Prostate gland (tissue), 2 donors: Measurements from ENCODE around the gene ATP2C2.

Experiments
- POLR2A ChIP-seq: fragments of 450-650 bp; IDR thresholded peaks from one replicate; pipeline ENCODE4 v1.6.1; 2016; ENCODE audit warnings: antibody characterized with exemption, mild to moderate bottlenecking
- POLR2AphosphoS5 ChIP-seq: sonication (generic); formaldehyde crosslinking; IDR thresholded peaks from one replicate; pipeline ENCODE4 v1.6.1; 2017; ENCODE audit warnings: antibody characterized with exemption
- TF ChIP-seq, protein P1 (sequence below), 4 experiments: fragments of 200-600 bp in 2 of 4; fragments of 450-650 bp in 2 of 4; sonication (generic) in 2 of 4; IDR thresholded peaks; 1 replicate in 3 of 4; 2 replicates in 1 of 4; pipeline ENCODE4 v1.5.1; 2016 to 2019; ENCODE audit warnings: antibody characterized with exemption in 4 of 4, mild to moderate bottlenecking in 2 of 4, moderate library complexity in 2 of 4

DNA sequence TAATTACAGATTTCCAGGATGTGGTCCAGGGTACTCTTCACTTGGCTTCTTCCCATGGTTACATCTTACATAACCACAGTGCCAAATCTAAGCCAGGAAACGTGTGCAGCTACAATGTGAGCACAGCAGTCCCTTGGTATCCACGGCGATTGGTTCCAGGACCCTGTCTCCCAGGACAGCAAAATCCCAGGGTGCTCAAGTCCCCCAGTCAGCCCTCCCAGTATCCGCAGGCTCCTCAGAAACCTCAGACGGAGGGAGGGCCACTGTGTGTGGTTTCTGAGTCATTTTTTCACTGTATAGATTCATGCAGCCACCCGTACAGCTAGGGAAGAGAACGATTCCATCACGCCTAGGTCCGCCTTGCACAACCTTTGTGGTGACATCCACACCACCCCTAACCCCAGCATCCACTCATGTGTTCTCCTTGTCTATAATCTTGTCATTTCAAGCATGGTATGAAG, 11.1 kb upstream of the ATP2C2 start:
- TF ChIP-seq POLR2A, result no peak
- TF ChIP-seq, protein P1, sequence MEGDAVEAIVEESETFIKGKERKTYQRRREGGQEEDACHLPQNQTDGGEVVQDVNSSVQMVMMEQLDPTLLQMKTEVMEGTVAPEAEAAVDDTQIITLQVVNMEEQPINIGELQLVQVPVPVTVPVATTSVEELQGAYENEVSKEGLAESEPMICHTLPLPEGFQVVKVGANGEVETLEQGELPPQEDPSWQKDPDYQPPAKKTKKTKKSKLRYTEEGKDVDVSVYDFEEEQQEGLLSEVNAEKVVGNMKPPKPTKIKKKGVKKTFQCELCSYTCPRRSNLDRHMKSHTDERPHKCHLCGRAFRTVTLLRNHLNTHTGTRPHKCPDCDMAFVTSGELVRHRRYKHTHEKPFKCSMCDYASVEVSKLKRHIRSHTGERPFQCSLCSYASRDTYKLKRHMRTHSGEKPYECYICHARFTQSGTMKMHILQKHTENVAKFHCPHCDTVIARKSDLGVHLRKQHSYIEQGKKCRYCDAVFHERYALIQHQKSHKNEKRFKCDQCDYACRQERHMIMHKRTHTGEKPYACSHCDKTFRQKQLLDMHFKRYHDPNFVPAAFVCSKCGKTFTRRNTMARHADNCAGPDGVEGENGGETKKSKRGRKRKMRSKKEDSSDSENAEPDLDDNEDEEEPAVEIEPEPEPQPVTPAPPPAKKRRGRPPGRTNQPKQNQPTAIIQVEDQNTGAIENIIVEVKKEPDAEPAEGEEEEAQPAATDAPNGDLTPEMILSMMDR (IDR thresholded peaks at IDR 0.05), result no peak
- no peak for TF ChIP-seq POLR2AphosphoS5
